ENCODE measurements around the gene ASPRV1. TPM values are rescaled to one million over a fixed set of nuclear protein-coding genes. Genes with fewer than 3 reads are reported as not detected.

Gene ASPRV1
- total and polyA plus RNA-seq, 8 donors, result 0.73 to 4.2 (median 3.0) TPM

DNA sequence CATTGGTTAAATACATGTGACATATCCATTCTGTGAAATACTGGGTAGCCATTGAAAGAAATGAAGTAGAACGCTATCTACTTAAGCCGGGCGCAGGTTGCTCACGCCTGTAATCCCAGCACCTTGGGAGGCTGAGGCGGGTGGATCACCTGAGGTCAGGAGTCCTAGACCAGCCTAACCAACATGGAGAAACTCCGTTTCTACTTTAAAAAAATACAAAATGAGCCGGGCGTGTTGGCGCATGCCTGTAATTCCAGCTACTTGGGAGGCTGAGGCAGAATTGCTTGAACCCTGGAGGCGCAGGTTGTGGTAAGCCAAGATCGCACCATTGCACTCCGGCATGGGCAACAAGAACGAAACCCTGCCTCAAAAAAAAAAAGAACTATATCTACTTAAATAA lies 45.7 kb upstream of the ASPRV1 start:
- TF ChIP-seq, protein P1, sequence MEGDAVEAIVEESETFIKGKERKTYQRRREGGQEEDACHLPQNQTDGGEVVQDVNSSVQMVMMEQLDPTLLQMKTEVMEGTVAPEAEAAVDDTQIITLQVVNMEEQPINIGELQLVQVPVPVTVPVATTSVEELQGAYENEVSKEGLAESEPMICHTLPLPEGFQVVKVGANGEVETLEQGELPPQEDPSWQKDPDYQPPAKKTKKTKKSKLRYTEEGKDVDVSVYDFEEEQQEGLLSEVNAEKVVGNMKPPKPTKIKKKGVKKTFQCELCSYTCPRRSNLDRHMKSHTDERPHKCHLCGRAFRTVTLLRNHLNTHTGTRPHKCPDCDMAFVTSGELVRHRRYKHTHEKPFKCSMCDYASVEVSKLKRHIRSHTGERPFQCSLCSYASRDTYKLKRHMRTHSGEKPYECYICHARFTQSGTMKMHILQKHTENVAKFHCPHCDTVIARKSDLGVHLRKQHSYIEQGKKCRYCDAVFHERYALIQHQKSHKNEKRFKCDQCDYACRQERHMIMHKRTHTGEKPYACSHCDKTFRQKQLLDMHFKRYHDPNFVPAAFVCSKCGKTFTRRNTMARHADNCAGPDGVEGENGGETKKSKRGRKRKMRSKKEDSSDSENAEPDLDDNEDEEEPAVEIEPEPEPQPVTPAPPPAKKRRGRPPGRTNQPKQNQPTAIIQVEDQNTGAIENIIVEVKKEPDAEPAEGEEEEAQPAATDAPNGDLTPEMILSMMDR (IDR thresholded peaks at IDR 0.05), result no peak
- Histone ChIP-seq H3K36me3 (no peaks in the 10 kb centered on the region), H3K4me1 (peaks cover 0 to 20% of the 10 kb centered on the region in 2 donors), H3K4me3 (no peak overlapping the region), H3K27me3 (no peaks in the 10 kb centered on the region), H3K9me3 (no peaks in the 10 kb centered on the region), H3K27ac (no peak overlapping the region)
- DNase-seq, result no peak
- intact Hi-C loops (cut with DNase I), result no loop called here
- no peak for ATAC-seq

DNA sequence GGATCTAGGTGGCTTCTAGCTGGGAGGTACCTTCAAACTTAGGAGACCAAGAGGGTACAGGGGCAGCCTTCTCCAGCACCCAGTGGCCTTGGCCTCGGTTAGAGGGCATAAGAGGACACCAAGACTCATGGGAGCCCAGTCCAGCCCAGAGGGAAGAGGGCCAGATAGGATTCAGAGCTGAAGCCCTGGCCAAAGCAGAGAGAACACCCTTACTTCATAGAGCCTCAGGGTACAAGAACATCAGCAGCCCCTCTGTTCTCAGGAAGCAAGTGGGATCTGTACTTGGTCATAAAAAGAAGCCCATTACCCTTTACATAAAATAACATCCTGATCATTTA lies 45.0 kb upstream of the ASPRV1 start:
- no peak for DNase-seq
- intact Hi-C loops (cut with DNase I), result no loop called here
- Histone ChIP-seq H3K9me3 (no peaks in the 10 kb centered on the region), H3K4me1 (peaks cover 0 to 23% of the 10 kb centered on the region in 2 donors), H3K36me3 (no peaks in the 10 kb centered on the region), H3K27me3 (no peaks in the 10 kb centered on the region), H3K27ac (no peak overlapping the region), H3K4me3 (no peak overlapping the region)
- ATAC-seq, result no peak
- TF ChIP-seq, protein P1 (IDR thresholded peaks at IDR 0.05), result no peak

DNA sequence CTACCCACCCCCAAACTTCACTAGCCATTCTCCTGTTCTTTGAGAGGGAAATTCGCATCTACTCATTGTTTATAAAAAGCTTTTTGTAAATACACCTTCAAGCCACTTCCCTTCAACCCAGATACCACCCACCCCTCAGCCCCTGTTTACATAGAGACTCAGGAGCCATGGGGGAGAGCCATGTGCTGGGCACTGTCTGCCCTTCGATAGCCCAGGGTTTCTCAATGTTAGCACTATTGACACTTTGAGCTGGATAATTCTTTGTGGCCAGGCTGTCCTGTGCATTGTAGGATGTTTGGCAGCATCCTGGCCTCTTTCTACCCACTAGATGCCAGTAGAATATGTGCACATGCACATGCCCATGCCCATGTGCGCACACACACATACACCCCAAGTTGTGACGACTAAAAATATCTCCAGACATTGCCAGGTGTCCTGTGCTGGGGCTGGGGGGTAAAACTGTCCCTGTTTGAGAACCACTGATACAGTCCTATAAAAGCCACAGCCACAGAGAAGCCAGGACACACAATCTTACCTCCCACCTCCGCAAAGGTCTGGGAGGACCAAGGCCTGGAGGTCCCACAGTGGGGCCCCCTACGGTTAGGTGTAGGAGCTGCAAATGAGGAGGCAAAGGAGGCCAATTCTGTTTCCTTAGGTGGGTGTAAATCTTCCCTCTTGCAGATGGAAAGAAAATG lies 44.5 kb upstream of the ASPRV1 start:
- H3K36me3 ChIP-seq, result no peaks in the 10 kb centered on the region
- intact Hi-C loops (cut with DNase I), result no loop called here
- no peaks in the 10 kb centered on the region for H3K27me3 ChIP-seq
- H3K4me1 ChIP-seq, result peaks cover 0 to 21% of the 10 kb centered on the region in 2 donors
- no peaks in the 10 kb centered on the region for H3K9me3 ChIP-seq
- TF ChIP-seq, protein P1 (IDR thresholded peaks at IDR 0.05), result no peak
- no peak for DNase-seq
- H3K27ac ChIP-seq, result no peak overlapping the region
- H3K4me3 ChIP-seq, result no peak overlapping the region
- no peak for ATAC-seq

DNA sequence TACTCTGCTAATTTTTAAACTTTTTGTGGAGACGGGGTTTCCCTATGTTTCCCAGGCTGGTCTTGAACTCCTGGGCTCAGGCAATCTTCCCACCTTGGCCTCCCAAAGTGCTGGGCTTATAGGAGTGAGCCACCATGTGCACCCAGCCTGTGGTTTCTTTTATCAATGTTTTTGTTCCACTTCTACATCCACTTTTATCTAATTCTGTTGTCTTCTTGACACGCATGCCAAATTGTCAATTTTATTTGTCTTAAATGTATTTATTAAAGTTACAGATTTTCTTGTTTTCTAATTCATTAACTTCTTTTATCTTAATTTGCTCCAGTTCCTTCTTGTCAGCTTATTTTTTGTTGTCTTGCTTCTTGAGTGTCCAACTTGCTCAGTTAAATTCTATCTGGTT lies 43.8 kb upstream of the ASPRV1 start:
- H3K27me3 ChIP-seq, result no peaks in the 10 kb centered on the region
- intact Hi-C loops (cut with DNase I), result no loop called here
- no peak overlapping the region for H3K27ac ChIP-seq
- TF ChIP-seq, protein P1 (IDR thresholded peaks at IDR 0.05), result no peak
- no peaks in the 10 kb centered on the region for H3K9me3 ChIP-seq
- H3K36me3 ChIP-seq, result no peaks in the 10 kb centered on the region
- no peak for DNase-seq
- H3K4me1 ChIP-seq, result peaks cover 0 to 15% of the 10 kb centered on the region in 2 donors
- no peak overlapping the region for H3K4me3 ChIP-seq
- ATAC-seq, result no peak

DNA sequence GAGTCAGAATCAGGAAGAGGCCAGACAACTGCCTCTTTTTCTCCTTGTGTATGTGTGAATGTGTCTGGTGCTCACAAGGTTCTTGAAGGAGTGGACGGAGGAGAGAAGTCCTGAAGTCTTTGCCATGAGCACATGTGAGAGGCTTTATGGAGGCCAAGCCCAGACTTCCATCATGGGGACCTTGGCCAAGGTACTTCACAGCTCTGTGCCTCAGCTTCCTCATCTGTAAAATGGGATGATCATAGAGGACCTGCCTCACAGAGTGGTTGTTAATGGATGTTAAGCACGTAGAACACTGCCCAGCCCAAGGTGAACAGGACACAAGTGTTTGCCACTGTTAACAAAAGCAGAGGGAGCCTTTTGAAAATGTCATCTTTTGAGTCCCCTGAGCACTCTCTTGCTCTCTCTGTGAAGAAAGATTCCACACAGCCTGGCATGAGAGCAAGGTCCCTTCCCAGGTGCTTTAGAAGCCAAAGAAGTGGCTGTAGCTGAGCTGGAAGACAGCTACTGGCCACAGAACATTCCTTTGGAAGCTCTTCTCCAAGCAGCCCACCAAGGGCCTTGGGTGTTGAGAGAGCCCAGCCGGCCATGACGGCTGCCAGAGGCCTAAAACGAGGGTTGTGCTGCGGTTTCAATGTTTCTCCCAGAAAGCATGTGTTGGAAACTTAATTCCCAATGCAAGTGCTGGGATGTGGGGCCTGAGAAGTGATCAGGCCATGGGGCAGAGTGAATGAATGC lies 41.8 kb upstream of the ASPRV1 start:
- no peak overlapping the region for H3K4me3 ChIP-seq
- no peak overlapping the region for H3K27ac ChIP-seq
- H3K36me3 ChIP-seq, result no peaks in the 10 kb centered on the region
- TF ChIP-seq, protein P1 (IDR thresholded peaks at IDR 0.05), result no peak
- ATAC-seq (no peak), DNase-seq (no peak)
- H3K9me3 ChIP-seq, result no peaks in the 10 kb centered on the region
- no peaks in the 10 kb centered on the region for H3K27me3 ChIP-seq
- peaks cover 0 to 11% of the 10 kb centered on the region in 2 donors for H3K4me1 ChIP-seq
- intact Hi-C loops (cut with DNase I), result no loop called here

Data from left lung (tissue), 10 donors.